Osteocyte (in vitro differentiated cells): ENCODE data around the gene TIE1. TPM values are rescaled to one million over a fixed set of nuclear protein-coding genes. Genes with fewer than 3 reads are reported as not detected.

ENCODE experiments used
- DNase-seq: peaks from one replicate; pipeline ENCODE4 v3.0.0; 2021; ENCODE audit warnings: mixed read lengths; ENCODE audit not compliant: unreplicated experiment; ENCODE audit errors: extremely low spot score
- H3K27ac Mint-ChIP-seq: one replicate; pipeline ENCODE4 v1.8.0; 2021; ENCODE audit warnings: mild to moderate bottlenecking, mixed read lengths; ENCODE audit not compliant: unreplicated experiment
- H3K27me3 Mint-ChIP-seq: one replicate; pipeline ENCODE4 v1.8.0; 2021; ENCODE audit warnings: mixed read lengths; ENCODE audit not compliant: unreplicated experiment
- H3K36me3 Mint-ChIP-seq: one replicate; pipeline ENCODE4 v1.8.0; 2021; ENCODE audit warnings: mixed read lengths; ENCODE audit not compliant: unreplicated experiment
- H3K4me1 Mint-ChIP-seq: one replicate; pipeline ENCODE4 v1.8.0; 2021; ENCODE audit warnings: mixed read lengths; ENCODE audit not compliant: unreplicated experiment
- H3K4me3 Mint-ChIP-seq: one replicate; pipeline ENCODE4 v1.8.0; 2021; ENCODE audit warnings: mild to moderate bottlenecking, moderate library complexity, mixed read lengths; ENCODE audit not compliant: unreplicated experiment
- H3K9me3 Mint-ChIP-seq: one replicate; pipeline ENCODE4 v1.8.0; 2021; ENCODE audit warnings: mixed read lengths; ENCODE audit not compliant: unreplicated experiment
- CTCF ChIP-seq: fragments of 200-600 bp; sonication (generic); IDR thresholded peaks from 2 replicates; pipeline ENCODE4 v1.5.0; 2021; ENCODE audit warnings: antibody characterized with exemption, mild to moderate bottlenecking, moderate library complexity
- total RNA-seq: library from RNA; stranded (reverse); gene quantifications from 2 replicates; pipeline ENCODE4 v1.2.1, GENCODE V29; 2021

TIE1 gene
- total RNA-seq, 1 donor from 2014 or later: not detected

- H3K36me3 Mint-ChIP-seq: no peaks in the 10 kb centered on the region
These were observed 33.8 kb downstream of the TIE1 start for GRCh38 chr1:43334453-43335205.

GRCh38 chr1:43337588-43337987 lies 36.8 kb downstream of the TIE1 start, which contains the start of gene MPL:
MPL (plus strand) TSS chr1:43337818; CDS start chr1:43337849, 31 bp downstream.
- no peaks in the 10 kb centered on the region for H3K9me3 Mint-ChIP-seq
- H3K4me1 Mint-ChIP-seq: no peaks in the 10 kb centered on the region
- H3K4me3 Mint-ChIP-seq: no peak within 1 kb of the TSS
- DNase-seq: no peak
- H3K27me3 Mint-ChIP-seq: peaks cover 3% of the 10 kb centered on the region
- TF ChIP-seq CTCF: no peak
- no peaks in the 10 kb centered on the region for H3K36me3 Mint-ChIP-seq
- H3K27ac Mint-ChIP-seq: no peak within 1 kb of the TSS

More at GRCh38 chr1:43334453-43335205, 33.8 kb downstream of the TIE1 start:
- DNase-seq: no peak
- no peaks in the 10 kb centered on the region for H3K9me3 Mint-ChIP-seq
- no peak overlapping the region for H3K4me3 Mint-ChIP-seq
- H3K27me3 Mint-ChIP-seq: no peaks in the 10 kb centered on the region
- no peak overlapping the region for H3K27ac Mint-ChIP-seq
- TF ChIP-seq CTCF: no peak
- peaks cover 10% of the 10 kb centered on the region for H3K4me1 Mint-ChIP-seq

GRCh38 chr1:43338001-43338400 lies 37.2 kb downstream of the TIE1 start:
- no peaks in the 10 kb centered on the region for H3K9me3 Mint-ChIP-seq
- no peak overlapping the region for H3K4me3 Mint-ChIP-seq
- no peak for DNase-seq
- no peaks in the 10 kb centered on the region for H3K36me3 Mint-ChIP-seq
- H3K27ac Mint-ChIP-seq: no peak overlapping the region
- H3K27me3 Mint-ChIP-seq: peaks cover 3% of the 10 kb centered on the region
- no peaks in the 10 kb centered on the region for H3K4me1 Mint-ChIP-seq
- TF ChIP-seq CTCF: no peak

GRCh38 chr1:43339584-43340232 lies 38.9 kb downstream of the TIE1 start:
- no peaks in the 10 kb centered on the region for H3K9me3 Mint-ChIP-seq
- H3K4me3 Mint-ChIP-seq: no peak overlapping the region
- no peak for DNase-seq
- H3K27me3 Mint-ChIP-seq: peaks cover 3% of the 10 kb centered on the region
- TF ChIP-seq CTCF: no peak
- no peak overlapping the region for H3K27ac Mint-ChIP-seq
- H3K36me3 Mint-ChIP-seq: no peaks in the 10 kb centered on the region
- no peaks in the 10 kb centered on the region for H3K4me1 Mint-ChIP-seq

- no peak overlapping the region for H3K4me3 Mint-ChIP-seq
- no peak for TF ChIP-seq CTCF
These were observed 39.8 kb downstream of the TIE1 start for GRCh38 chr1:43340559-43340958.

More at GRCh38 chr1:43340559-43340958, 39.8 kb downstream of the TIE1 start:
- DNase-seq: no peak
- no peaks in the 10 kb centered on the region for H3K4me1 Mint-ChIP-seq
- H3K36me3 Mint-ChIP-seq: no peaks in the 10 kb centered on the region
- H3K27me3 Mint-ChIP-seq: peaks cover 3% of the 10 kb centered on the region
- H3K9me3 Mint-ChIP-seq: no peaks in the 10 kb centered on the region
- no peak overlapping the region for H3K27ac Mint-ChIP-seq
